ENCODE data around the gene ANKH. TPM values are rescaled to one million over a fixed set of nuclear protein-coding genes. Genes with fewer than 3 reads are reported as not detected.

The ANKH gene
- total RNA-seq, 1 donor from 2014 or later: 0.19 TPM

DNA sequence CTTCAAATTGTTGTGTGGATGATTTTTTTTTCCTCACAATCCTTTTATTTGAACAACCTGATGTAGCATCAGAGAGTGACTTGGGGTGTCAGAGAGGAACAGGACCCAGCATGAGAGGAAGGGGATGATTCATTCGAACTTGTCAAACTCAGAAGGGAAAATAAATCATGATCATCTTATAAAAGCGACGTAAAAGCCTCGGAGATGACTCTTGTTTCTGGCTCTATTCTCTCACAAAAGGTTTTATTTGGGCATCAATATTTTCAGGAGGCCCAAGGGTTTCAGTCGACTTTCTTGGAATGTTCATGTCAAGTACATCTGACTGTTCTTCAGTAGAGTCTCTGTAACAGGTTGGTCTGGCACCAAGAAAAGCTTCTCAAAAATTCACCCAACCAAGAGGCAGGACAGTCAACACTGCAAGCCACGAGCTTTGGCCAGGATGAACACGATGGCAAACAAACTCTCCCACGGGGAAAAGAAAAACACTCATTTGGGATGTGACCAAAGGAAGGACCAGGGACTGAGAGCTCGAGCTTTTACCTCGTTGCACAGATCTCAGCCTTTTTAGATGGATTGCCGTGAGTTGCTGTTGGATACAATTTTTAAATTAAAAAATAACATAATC, 55.1 kb downstream of the ANKH start:
- Histone ChIP-seq H4K20me1 (ENCODE audit: low read depth) (no peaks in the 10 kb centered on the region), H3F3A (ENCODE audit: low read depth) (no peaks in the 10 kb centered on the region), H3K4me2 (no peak overlapping the region), H3K27me3 (no peaks in the 10 kb centered on the region), H2AFZ (replicated peaks) (no peak overlapping the region), H3K9me3 (ENCODE audit: low read depth) (no peaks in the 10 kb centered on the region), H3K27ac (no peak overlapping the region), H3K4me3 (no peak overlapping the region), H3K9ac (no peak overlapping the region), H3K79me2 (ENCODE audit: low read depth) (no peaks in the 10 kb centered on the region), H3K36me3 (no peaks in the 10 kb centered on the region), H3K4me1 (no peaks in the 10 kb centered on the region)
- Mint-ChIP-seq H3K9me3 (no peaks in the 10 kb centered on the region), H3K27ac (no peak overlapping the region), H3K4me3 (no peak overlapping the region), H3K4me1 (no peaks in the 10 kb centered on the region), H3K27me3 (ENCODE audit: insufficient read depth, low read depth) (no peaks in the 10 kb centered on the region), H3K36me3 (no peaks in the 10 kb centered on the region)
- TF ChIP-seq EZH2phosphoT487 (IDR thresholded peaks at IDR 0.05) (no peak), EZH2 (IDR thresholded peaks at IDR 0.05) (no peak)
- TF ChIP-seq, protein P1, sequence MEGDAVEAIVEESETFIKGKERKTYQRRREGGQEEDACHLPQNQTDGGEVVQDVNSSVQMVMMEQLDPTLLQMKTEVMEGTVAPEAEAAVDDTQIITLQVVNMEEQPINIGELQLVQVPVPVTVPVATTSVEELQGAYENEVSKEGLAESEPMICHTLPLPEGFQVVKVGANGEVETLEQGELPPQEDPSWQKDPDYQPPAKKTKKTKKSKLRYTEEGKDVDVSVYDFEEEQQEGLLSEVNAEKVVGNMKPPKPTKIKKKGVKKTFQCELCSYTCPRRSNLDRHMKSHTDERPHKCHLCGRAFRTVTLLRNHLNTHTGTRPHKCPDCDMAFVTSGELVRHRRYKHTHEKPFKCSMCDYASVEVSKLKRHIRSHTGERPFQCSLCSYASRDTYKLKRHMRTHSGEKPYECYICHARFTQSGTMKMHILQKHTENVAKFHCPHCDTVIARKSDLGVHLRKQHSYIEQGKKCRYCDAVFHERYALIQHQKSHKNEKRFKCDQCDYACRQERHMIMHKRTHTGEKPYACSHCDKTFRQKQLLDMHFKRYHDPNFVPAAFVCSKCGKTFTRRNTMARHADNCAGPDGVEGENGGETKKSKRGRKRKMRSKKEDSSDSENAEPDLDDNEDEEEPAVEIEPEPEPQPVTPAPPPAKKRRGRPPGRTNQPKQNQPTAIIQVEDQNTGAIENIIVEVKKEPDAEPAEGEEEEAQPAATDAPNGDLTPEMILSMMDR (IDR thresholded peaks at IDR 0.05): no peak
- DNase-seq (ENCODE audit: low spot score): no peak

- TF ChIP-seq, protein P1 (IDR thresholded peaks at IDR 0.05): no peak
- no peak for TF ChIP-seq EZH2phosphoT487 (IDR thresholded peaks at IDR 0.05)
- no peak for TF ChIP-seq EZH2 (IDR thresholded peaks at IDR 0.05)
- no peak overlapping the region for H3K27ac ChIP-seq
- Mint-ChIP-seq H3K27me3 (ENCODE audit: insufficient read depth, low read depth) (no peaks in the 10 kb centered on the region), H3K9me3 (no peaks in the 10 kb centered on the region), H3K36me3 (no peaks in the 10 kb centered on the region), H3K4me1 (no peaks in the 10 kb centered on the region), H3K27ac (no peak overlapping the region), H3K4me3 (no peak overlapping the region)
- H3K9me3 ChIP-seq (ENCODE audit: low read depth): no peaks in the 10 kb centered on the region
- H2AFZ ChIP-seq (replicated peaks): no peak overlapping the region
- DNase-seq (ENCODE audit: low spot score): no peak
- H3K79me2 ChIP-seq (ENCODE audit: low read depth): no peaks in the 10 kb centered on the region
- H3K4me2 ChIP-seq: no peak overlapping the region
- no peak overlapping the region for H3K4me3 ChIP-seq
- H3F3A ChIP-seq (ENCODE audit: low read depth): no peaks in the 10 kb centered on the region
- no peaks in the 10 kb centered on the region for H4K20me1 ChIP-seq (ENCODE audit: low read depth)
- no peak overlapping the region for H3K9ac ChIP-seq
- H3K4me1 ChIP-seq: no peaks in the 10 kb centered on the region
- H3K27me3 ChIP-seq: no peaks in the 10 kb centered on the region
- no peaks in the 10 kb centered on the region for H3K36me3 ChIP-seq
Observed at GRCh38 chr5:14813747-14814146, 57.8 kb downstream of the ANKH start.

DNA sequence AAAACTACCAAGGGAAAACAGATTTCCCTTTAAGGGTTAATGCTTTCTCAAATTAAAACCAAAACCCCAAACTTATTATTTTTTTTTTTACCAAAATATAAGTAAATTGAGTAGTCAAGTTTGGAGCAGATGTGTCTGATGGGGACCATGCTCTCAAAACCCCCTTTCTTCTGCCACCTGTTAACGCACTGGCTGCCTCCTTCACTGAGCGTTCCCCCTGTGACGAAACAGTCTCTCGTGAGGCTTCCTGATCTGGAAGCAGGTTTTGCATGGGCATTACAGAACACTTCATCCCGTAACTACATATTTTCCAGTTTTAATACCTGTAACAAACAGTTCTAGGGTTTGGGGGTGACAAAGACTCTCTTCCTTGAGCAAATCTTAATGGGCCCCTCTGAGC, 59.4 kb downstream of the ANKH start:
- H3K79me2 ChIP-seq (ENCODE audit: low read depth): no peaks in the 10 kb centered on the region
- no peak overlapping the region for H3K9ac ChIP-seq
- no peak overlapping the region for H3K4me3 Mint-ChIP-seq
- H3K4me2 ChIP-seq: no peak overlapping the region
- peaks cover 2% of the 10 kb centered on the region for H3K9me3 Mint-ChIP-seq
- H3K4me3 ChIP-seq: no peak overlapping the region
- H3K27ac ChIP-seq: no peak overlapping the region
- no peak overlapping the region for H2AFZ ChIP-seq (replicated peaks)
- H3K36me3 ChIP-seq: no peaks in the 10 kb centered on the region
- no peaks in the 10 kb centered on the region for H3K36me3 Mint-ChIP-seq
- no peaks in the 10 kb centered on the region for H3K27me3 ChIP-seq
- H3F3A ChIP-seq (ENCODE audit: low read depth): no peaks in the 10 kb centered on the region
- no peak for DNase-seq (ENCODE audit: low spot score)
- H4K20me1 ChIP-seq (ENCODE audit: low read depth): no peaks in the 10 kb centered on the region
- H3K9me3 ChIP-seq (ENCODE audit: low read depth): no peaks in the 10 kb centered on the region
- H3K4me1 ChIP-seq: no peaks in the 10 kb centered on the region
- no peak for TF ChIP-seq EZH2 (IDR thresholded peaks at IDR 0.05)
- TF ChIP-seq, protein P1 (IDR thresholded peaks at IDR 0.05): no peak
- TF ChIP-seq EZH2phosphoT487 (IDR thresholded peaks at IDR 0.05): no peak
- H3K27ac Mint-ChIP-seq: no peak overlapping the region
- no peaks in the 10 kb centered on the region for H3K4me1 Mint-ChIP-seq
- H3K27me3 Mint-ChIP-seq (ENCODE audit: insufficient read depth, low read depth): no peaks in the 10 kb centered on the region

All from neural progenitor cell (in vitro differentiated cells).